K562 (cell line): Measurements from ENCODE around the gene ABHD1. TPM values are rescaled to one million over a fixed set of nuclear protein-coding genes. Genes with fewer than 3 reads are reported as not detected.

Experiments
- ATF1 ChIP-seq, 2 experiments: fragments of 450-650 bp in 1 of 2; IDR thresholded peaks; 2 replicates each; pipeline ENCODE4 v1.6.1; 2016; ENCODE audit warnings: missing compliant biosample characterization in 1 of 2, missing genetic modification characterization in 1 of 2
- CEBPG ChIP-seq, 3 experiments: fragments of 200-800 bp in 1 of 3; sonication (Bioruptor generic) in 1 of 3; sonication (generic) in 1 of 3; formaldehyde crosslinking in 1 of 3; IDR thresholded peaks in 2 of 3; conservative IDR thresholded peaks in 1 of 3; 2 replicates each; pipeline versions ENCODE4 v1.6.1 to v1.8.0; 2016 to 2022; ENCODE audit warnings: missing compliant biosample characterization in 2 of 3, missing genetic modification characterization in 2 of 3, mild to moderate bottlenecking in 1 of 3, missing genetic modification reagents in 1 of 3
- CEBPZ ChIP-seq: fragments of 150-350 bp; IDR thresholded peaks from 2 replicates; pipeline ENCODE4 v1.6.1; 2014; ENCODE audit warnings: low read depth, mild to moderate bottlenecking, low read length, borderline replicate concordance
- CREB1 ChIP-seq, 2 experiments: sonication (generic) in 1 of 2; formaldehyde crosslinking in 1 of 2; IDR thresholded peaks; 2 replicates each; pipeline versions ENCODE4 v1.6.1 to v1.8.0; 2012 to 2022; ENCODE audit warnings: inconsistent platforms in 1 of 2, mild to moderate bottlenecking in 1 of 2, missing genetic modification reagents in 1 of 2, moderate library complexity in 1 of 2
- ETS1 ChIP-seq: conservative IDR thresholded peaks from 2 replicates; pipeline ENCODE4 v1.6.1; 2011; ENCODE audit warnings: low read depth, mild to moderate bottlenecking, low read length; ENCODE audit not compliant: control insufficient read depth
- FOXP1 ChIP-seq: sonication (generic); formaldehyde crosslinking; IDR thresholded peaks from 2 replicates; pipeline ENCODE4 v1.8.0; 2022; ENCODE audit warnings: mild to moderate bottlenecking, missing genetic modification reagents
- KLF6 ChIP-seq: fragments of 250-450 bp; sonication (Bioruptor Pico); IDR thresholded peaks from 2 replicates; pipeline ENCODE4 v1.4.0; 2020; ENCODE audit warnings: mild to moderate bottlenecking, moderate library complexity, borderline replicate concordance
- MITF ChIP-seq: IDR thresholded peaks from 2 replicates; pipeline ENCODE4 v1.6.1; 2014; ENCODE audit warnings: antibody characterized with exemption
- MXD1 ChIP-seq: fragments of 250-450 bp; sonication (Bioruptor Pico); IDR thresholded peaks from 2 replicates; pipeline ENCODE4 v1.8.0; 2021; ENCODE audit warnings: borderline replicate concordance, mild to moderate bottlenecking, moderate library complexity; ENCODE audit not compliant: poor library complexity, severe bottlenecking
- MYC ChIP-seq, 2 experiments: fragments of 250-450 bp in 1 of 2; sonication (Bioruptor Pico) in 1 of 2; IDR thresholded peaks; 2 replicates each; pipeline versions ENCODE4 v1.5.1 to v1.6.1; 2012 to 2021; ENCODE audit warnings: low read depth in 2 of 2, borderline replicate concordance in 1 of 2, improper control_type of control experiment in 1 of 2, low read length in 1 of 2, mild to moderate bottlenecking in 1 of 2, moderate library complexity in 1 of 2
- NCOA2 ChIP-seq, 2 experiments: fragments of 450-650 bp; IDR thresholded peaks; 2 replicates each; pipeline ENCODE4 v1.6.1; 2018; ENCODE audit warnings: mild to moderate bottlenecking in 2 of 2, moderate library complexity in 1 of 2; ENCODE audit not compliant: partially characterized antibody in 2 of 2
- PPARD ChIP-seq: fragments of 250-450 bp; sonication (Bioruptor Pico); IDR thresholded peaks from 2 replicates; pipeline ENCODE4 v1.8.0; 2022; ENCODE audit warnings: inconsistent platforms, mild to moderate bottlenecking, moderate library complexity
- PTRF ChIP-seq: fragments of 450-650 bp; IDR thresholded peaks from 2 replicates; pipeline ENCODE4 v1.6.1; 2016; ENCODE audit warnings: mild to moderate bottlenecking, missing genetic modification characterization, missing compliant biosample characterization
- SMARCA5 ChIP-seq: fragments of 450-650 bp; IDR thresholded peaks from 2 replicates; pipeline ENCODE4 v1.6.1; 2016
- ZBTB33 ChIP-seq: sonication (generic); formaldehyde crosslinking; IDR thresholded peaks from 2 replicates; pipeline ENCODE4 v1.8.1; 2023; ENCODE audit warnings: mild to moderate bottlenecking, missing genetic modification reagents
- ZNF224 ChIP-seq: sonication (generic); formaldehyde crosslinking; IDR thresholded peaks from 2 replicates; pipeline ENCODE4 v1.8.0; 2022; ENCODE audit warnings: mild to moderate bottlenecking, missing genetic modification reagents
- polyA plus RNA-seq, 8 experiments: library from polyadenylated mRNA; depleted of rRNA in 4 of 8; stranded (reverse) in 5 of 8; unstranded in 3 of 8; fragments of >200 nt; fragmentation: Nextera tagmentation in 2 of 8; fragmentation: Illumina TruSeq in 1 of 8; extraction: Ambion mirVana in 2 of 8; extraction: Trizol in 1 of 8; gene quantifications; 2 replicates each; pipeline versions ENCODE4 v1.2.1 to v1.2.3, GENCODE V29; 2011 to 2014; ENCODE audit warnings: inconsistent platforms in 1 of 8, missing spikeins in 1 of 8
- total RNA-seq, 7 experiments: library from RNA; depleted of rRNA in 6 of 7; stranded (reverse); fragments of >200 nt in 6 of 7; fragmentation: Illumina TruSeq in 2 of 7; extraction: Trizol in 2 of 7; gene quantifications; 2 replicates each; pipeline versions ENCODE4 v1.2.1 to v1.2.3, GENCODE V29; 2011 to 2021; ENCODE audit warnings: low replicate concordance in 1 of 7

The ABHD1 gene
- total and polyA plus RNA-seq, 9 of the 15 experiments (the other 6 are each of a cell fraction or from before 2014, with no cell fraction given): 0.10 to 0.16 (median 0.11) TPM; not detected in 5

GRCh38 chr2:27086090-27086723 is 37.4 kb upstream of the ABHD1 start (continued):
- TF ChIP-seq ATF1 (CRISPR knock-in tag; IDR thresholded peaks at IDR 0.05) (peak; percentile 58; the same call in 1 of the 2 replicates), ATF1 (tag; IDR thresholded peaks at IDR 0.05) (peak; percentile 73), PTRF (tag) (no peak), KLF6 (CRISPR knock-in tag) (peak; percentile 23; the same call in 1 of the 2 replicates), ETS1 (peak; percentile 77; the same call in 1 of the 2 replicates), CREB1 (IDR thresholded peaks at IDR 0.05) (peak; percentile 74), CREB1 (CRISPR knock-in tag; IDR thresholded peaks at IDR 0.05) (peak; percentile 80), ZNF224 (CRISPR knock-in tag) (no peak), CEBPZ (no peak), NCOA2 (IDR thresholded peaks at IDR 0.05; ENCODE audit: partially characterized antibody in 2 of 2) (no peak), MITF (peak; percentile 86), FOXP1 (peak; percentile 56; the same call in 1 of the 2 replicates), MYC (IDR thresholded peaks at IDR 0.05; ENCODE audit: low read depth, low read length) (peak; percentile 95), MYC (CRISPR knock-in tag; IDR thresholded peaks at IDR 0.05; ENCODE audit: borderline replicate concordance, low read depth) (no peak), CEBPG (CRISPR knock-in tag; IDR thresholded peaks at IDR 0.05) (no peak), CEBPG (tag; conservative IDR thresholded peaks at IDR 0.05 in 1 of 2, IDR thresholded peaks at IDR 0.05 in 1 of 2) (no peak), SMARCA5 (no peak), MXD1 (CRISPR knock-in tag) (no peak), PPARD (CRISPR knock-in tag) (no peak), ZBTB33 (CRISPR knock-in tag) (no peak)
